HG03378 (cell line): ENCODE measurements around the gene AJAP1.

ENCODE experiments used
- ATAC-seq: cut with Tn5 transposase; IDR thresholded peaks from one replicate; pipeline ENCODE4 v1.9.1; 2021; ENCODE audit warnings: mild to moderate bottlenecking, moderate library complexity; ENCODE audit not compliant: unreplicated experiment

AJAP1 gene

DNA sequence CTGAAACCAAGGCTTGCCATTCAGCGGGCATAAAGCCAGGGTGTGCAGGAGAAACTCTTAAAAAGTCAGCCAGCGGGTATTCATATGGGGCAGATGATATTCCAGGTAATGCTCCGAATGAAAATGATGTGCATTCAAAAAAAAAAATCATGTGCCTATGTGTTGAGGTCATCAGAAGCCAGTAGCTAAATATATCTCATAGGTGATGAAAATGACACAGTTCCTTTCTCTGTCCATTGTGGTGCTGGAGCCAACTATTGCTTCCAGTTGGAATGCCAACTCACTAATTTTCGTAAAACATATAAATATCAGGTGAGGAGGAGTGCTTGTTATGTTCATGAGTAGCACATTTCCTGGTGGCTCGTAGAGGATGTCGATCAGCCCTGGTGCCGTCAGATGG, 23.2 kb downstream of the AJAP1 start:
- ATAC-seq: no peak

GRCh38 chr1:4678066-4678717, 23.8 kb downstream of the AJAP1 start:
- ATAC-seq: no peak

- no peak for ATAC-seq
These were observed 26.6 kb downstream of the AJAP1 start for GRCh38 chr1:4681026-4681425.

DNA sequence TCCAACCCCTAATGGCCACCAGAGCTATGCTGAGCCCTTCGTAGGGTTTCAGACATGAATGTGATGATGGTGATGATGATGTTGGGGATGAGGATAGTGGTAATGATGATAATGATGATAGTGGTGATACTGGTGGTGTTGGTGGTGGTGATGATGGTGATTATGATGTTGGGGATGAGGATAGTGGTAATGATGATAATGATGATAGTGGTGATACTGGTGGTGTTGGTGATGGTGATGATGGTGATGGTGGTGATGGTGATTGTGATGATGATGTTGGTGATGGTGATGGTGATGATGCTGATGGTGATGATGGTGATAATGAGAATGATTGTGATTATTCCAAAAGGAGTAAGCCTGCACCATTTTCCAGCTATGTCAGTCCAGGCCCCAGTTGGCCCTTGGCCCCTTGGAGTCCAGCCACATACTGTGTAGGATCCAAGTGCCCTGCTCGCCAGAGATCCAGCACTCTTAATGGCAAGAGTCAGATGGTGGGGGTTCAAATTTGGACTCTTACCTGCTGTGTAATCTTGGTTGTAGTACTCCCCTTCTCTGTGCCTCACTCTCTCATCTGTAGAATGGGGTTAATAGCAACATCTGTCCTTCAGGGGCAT, 28.3 kb downstream of the AJAP1 start:
- ATAC-seq: no peak

DNA sequence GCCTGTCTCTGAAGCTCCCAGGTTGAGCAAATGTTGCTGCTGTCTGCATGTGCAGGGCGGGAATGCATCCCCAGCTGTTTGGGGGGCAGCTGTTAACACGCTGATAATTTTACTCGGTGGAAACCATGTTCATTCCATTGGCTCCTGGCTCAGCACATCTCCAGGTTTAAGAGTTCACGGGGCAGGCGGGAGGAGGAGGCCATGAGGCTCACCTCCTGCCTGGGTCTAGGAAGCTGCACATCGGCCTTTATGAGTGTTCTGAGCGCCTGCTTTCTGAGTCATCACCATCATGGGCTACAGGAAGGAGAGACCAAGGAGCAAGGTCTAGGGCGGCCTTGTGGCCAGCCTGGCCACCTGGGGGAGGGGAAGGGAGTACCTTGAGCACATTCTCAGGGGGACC, 29.7 kb downstream of the AJAP1 start:
- no peak for ATAC-seq

- ATAC-seq: no peak
These were observed 30.6 kb downstream of the AJAP1 start for GRCh38 chr1:4684864-4685522.

GRCh38 chr1:4685523-4685865, 31.1 kb downstream of the AJAP1 start:
- ATAC-seq: no peak

DNA sequence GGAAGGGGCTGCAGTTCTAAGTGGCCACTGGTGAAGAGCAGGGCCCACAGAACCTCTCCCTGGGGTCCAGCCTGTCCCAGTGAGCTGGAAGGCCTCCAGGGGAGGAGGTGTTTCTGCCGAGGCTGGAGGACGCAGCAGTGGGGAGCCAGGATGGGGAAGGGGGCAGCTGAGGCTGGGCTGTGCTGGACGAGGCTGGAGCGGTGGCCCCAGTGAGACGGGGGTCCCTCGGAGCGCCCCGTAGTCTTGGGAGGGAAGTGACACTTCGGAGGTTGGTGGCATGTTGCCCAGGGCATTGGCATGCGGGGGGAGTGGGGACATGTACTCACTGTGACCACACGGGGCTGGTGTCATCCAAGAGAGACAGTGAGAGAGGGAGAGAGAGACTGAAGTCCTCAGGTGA, 33.5 kb downstream of the AJAP1 start:
- ATAC-seq: no peak

GRCh38 chr1:4689271-4689935, 35.0 kb downstream of the AJAP1 start:
- ATAC-seq: no peak

GRCh38 chr1:4689941-4690635, 35.7 kb downstream of the AJAP1 start:
- ATAC-seq: no peak

DNA sequence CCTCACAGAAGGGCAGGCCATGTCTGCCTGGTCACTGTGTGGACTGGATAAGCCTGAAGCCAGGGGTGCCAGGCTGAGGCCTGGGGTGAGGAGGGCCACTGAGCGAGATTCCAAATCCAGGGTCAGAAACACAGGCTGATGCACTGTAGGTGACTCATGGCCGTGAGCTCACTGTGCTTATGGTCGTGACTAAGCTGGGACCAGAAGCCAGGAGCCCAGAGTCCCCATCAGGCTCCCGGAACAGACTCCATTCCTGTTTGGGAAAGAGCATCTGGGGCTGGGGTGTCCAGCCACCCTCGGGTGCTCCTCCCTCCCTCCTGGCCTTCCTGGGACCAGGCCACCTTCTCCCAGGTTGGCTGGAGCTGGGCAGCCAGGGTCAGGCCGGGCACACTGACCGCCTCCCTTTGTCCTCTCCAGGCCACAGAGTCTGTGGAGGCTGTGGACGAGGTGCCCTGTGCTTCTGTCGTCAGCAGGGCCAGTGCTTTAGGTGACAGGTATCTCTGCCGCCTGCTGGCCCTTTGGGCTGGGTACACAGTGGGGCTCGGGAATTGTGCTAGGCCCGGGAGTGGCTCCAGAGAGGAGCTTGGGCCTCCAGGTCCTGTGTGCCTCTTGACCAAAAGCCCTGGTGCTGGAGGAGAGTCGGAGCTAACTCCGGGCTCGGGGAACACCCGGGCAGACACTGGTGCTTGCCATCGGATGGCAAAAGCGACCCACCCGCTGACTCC, 36.7 kb downstream of the AJAP1 start:
- ATAC-seq: no peak

- no peak for ATAC-seq
These were observed 37.5 kb downstream of the AJAP1 start for GRCh38 chr1:4691766-4692405.

- ATAC-seq: no peak
These were observed 38.0 kb downstream of the AJAP1 start for GRCh38 chr1:4692437-4692836.

- ATAC-seq: no peak
These were observed 38.9 kb downstream of the AJAP1 start for GRCh38 chr1:4693331-4693730.

- ATAC-seq: no peak
These were observed 39.5 kb downstream of the AJAP1 start for GRCh38 chr1:4693891-4694290.

- no peak for ATAC-seq
These were observed 40.1 kb downstream of the AJAP1 start for GRCh38 chr1:4694492-4694891.

DNA sequence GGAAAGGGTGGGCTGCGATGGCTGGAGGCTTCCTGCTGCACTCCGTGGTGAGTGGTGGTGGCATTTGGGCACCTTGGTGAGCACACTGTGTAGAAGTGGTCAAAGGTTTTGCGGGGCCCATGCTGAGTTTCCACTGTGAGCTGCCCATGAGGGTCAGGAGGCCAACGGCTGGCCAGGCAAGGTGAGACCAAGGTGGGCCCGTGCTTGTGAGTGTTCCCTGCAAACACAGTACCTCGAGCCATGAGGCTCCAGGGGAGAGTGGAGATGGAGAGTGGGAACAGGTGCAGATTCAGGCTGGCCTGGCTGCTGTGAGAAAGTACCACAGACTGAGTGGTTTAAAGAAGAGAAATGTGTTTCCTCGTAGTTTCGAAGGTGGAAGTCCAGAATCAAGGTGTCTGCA, 40.8 kb downstream of the AJAP1 start:
- ATAC-seq: no peak

GRCh38 chr1:4696161-4696745, 41.8 kb downstream of the AJAP1 start:
- no peak for ATAC-seq

- ATAC-seq: no peak
These were observed 42.3 kb downstream of the AJAP1 start for GRCh38 chr1:4696753-4697152.

DNA sequence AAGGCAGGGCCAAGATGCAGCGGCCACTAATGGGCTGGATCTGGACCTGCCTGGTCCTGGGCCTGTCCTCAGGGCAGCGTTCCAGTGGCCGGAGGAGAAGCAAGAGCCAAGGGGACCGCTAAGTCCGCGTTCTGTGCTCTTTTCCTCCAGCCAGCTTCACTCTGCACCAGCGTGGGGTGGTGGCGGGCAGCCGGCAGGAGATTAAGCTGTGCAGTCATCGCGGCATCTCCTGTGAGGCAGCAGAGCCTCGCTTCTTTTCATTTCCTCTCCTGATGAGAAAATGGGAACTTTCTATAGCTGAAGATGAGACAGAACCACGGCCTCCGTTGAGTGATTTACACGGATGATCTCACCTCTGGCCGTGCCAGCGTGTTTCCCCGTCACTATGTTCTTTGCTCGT, 43.4 kb downstream of the AJAP1 start:
- no peak for ATAC-seq
